COLO668 (cell line): ENCODE measurements around the gene RAB7A.

Experiments used
- DNase-seq: peaks from one replicate; lab custom pipeline; 2025; ENCODE audit not compliant: unreplicated experiment; lab: John Stamatoyannopoulos, UW

The RAB7A gene

DNA sequence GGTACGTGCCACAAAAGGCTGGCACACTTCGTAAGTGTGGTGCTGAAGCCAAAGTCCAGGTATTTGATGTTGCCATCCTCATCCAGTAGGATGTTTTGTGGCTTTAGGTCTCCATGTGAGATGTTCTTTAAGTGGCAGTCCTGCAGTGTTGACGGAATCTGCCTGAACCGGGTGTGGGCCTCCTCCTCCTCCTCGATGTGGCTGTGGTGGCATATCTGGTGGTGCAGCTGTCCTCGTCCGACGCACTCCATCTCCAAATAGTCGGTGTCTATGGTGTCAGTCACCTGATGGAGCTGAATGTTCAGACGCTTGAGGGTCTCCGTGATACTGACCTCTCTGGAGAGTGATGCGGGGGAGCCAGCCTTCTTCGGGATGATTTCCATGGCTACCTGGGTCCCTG, 123.0 kb downstream of the RAB7A start:
- no peak for DNase-seq

DNA sequence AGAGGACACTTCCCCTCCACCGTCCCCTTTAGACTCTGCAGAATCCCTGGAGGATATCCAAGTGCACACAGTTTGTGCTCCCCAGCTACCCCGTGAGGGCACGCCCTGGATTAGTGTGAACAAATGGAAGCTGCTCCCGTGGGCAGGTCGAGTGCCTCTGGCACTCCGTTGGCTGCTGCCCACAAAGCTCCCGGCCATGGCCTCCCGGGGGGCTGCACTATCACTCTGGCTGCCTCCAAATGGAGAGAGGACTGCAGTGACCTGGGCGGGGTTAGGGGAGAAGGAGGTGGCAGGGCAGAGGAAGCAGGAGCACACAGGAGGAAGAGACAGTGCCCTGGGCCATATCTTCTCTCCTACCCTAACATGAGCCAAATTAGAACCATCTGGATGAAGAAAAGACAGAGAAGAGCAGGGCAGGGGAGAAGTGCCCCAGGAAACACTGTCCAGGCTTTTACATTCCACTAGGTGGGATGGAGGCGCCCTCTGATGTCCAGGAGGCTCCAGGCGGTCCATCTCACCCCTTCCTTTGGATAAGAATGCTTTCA, 124.0 kb downstream of the RAB7A start:
- DNase-seq, result no peak

DNA sequence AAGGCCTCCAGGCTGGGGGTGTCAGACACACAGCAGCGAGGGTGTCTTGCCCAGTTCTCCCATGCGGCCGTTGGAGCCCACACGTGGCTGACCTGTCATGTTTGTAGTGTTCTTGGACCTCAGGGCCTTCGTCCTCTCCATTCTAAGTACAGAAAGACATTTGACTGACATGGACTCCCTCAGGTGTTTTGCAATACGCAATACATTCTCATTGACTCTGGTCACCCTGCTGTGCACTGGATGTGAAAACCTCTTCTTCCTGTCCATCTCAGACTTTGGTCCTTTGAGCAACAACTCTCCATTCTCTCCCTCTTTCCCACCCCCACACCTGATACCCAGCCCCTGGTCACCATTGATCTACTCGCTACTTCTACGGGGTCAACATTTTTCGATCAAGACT, 124.6 kb downstream of the RAB7A start:
- no peak for DNase-seq

DNA sequence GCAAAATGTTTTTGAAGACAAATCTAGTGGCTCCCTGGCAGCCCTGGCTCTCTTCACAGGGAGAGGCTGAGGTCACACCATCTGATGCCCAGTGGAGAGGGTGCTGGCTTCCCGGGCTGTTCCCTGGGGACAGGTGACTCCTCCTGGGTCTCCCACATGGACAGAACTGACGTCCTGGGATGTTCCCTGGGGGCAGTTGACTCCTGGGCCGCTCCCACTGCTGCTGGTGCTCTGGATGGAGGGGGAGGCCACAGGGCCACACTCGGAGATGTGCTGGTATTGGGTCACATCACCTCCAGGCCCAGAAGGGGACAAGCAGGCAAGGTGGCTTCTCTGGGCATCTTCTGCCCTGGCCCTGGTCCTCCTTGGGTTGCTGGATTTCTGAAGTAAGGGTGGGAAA, 125.6 kb downstream of the RAB7A start:
- DNase-seq, result no peak

DNA sequence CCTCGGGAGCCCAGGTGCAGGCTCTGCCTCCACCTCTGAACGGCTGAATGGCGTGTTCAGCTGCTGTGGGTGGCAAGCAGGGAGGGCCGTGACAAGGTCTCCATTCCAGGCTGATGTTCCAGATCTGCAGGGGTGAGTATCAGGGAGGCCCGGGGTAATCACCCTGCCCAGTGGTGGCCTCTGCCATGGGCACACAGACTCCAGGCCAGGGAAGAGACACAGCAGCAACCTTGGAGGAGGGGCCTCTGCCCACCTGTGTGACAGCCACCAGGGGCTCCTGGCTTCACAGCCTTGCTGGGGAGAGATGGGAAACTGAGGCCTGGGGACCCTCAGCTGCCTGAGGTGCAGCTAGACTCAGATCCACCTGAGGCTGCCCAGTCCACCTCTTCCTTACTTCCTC, 127.8 kb downstream of the RAB7A start:
- DNase-seq, result no peak

DNA sequence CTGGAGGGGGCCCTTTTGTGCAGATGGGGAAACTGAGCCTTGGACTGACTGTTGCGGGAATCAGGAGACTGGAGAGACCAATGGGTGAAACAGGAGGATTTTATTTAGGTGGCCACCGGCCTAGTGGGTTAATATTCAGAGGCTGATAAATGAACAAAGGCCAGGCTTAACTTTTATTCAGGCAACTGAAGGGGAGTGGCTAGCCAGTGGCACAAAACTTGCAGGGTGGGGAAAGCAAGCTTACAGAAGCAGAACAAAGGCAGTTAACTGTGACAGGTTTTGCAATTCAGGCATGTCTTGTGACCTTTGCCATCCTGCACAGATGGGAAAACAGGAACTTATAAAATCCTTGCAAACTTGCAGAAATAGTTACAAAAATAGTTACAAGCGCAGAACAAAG, 128.5 kb downstream of the RAB7A start:
- no peak for DNase-seq

DNA sequence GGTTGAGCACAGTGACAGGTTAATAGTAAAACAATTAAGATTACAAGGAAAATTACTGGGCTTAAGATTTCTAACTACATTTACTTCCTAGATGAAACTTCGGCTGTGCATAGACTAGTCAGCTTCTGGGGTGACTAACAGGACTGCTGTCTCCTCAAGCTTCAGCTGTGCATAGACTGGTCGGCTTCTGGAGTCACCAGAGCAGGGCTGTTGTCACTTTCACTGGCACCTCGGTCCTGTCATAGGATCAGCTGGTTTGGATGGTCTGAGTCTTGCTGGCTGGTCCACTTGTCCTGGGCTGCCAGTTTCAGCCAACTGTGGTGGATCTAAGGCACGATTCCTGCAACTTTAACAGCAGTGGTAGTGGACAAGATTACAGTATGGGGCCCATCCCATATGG, 129.6 kb downstream of the RAB7A start:
- DNase-seq, result no peak

DNA sequence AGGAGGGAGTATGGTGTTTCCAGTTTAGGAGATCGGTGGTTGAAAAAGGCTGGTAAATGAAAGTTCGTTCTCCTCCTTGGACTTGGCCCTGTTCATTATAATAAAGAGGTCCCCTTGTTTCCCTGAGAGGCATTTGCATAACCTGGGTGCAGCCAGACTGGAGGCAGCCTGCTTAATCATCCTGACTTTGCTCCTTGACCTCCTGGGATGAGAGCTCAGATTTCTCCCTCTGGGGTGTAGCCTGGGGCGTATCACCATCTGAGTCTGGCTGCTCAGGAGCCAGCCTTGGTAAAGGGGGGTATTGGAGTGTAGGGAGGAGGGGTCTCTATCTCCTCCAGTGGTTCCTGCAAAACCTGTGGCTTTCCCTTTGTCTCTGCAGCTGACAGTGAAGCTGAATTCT, 132.2 kb downstream of the RAB7A start:
- DNase-seq, result no peak

DNA sequence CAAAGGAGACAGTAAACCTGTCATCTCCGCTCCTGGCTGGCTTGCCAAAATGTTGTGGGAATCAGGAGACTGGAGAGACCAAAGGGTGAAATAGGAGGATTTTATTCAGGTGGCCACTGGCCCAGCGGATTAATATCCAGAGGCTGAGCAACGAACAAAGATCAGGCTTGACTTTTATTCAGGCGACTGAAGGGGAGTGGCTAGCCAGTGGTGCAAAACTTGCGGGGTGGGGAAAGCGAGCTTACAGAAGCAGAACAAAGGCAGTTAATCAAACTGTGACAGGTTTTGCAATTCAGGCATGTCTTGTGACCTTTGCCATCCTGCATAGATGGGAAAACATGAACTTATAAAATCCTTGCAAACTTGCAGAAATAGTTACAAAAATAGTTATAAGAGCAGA, 133.6 kb downstream of the RAB7A start:
- no peak for DNase-seq

DNA sequence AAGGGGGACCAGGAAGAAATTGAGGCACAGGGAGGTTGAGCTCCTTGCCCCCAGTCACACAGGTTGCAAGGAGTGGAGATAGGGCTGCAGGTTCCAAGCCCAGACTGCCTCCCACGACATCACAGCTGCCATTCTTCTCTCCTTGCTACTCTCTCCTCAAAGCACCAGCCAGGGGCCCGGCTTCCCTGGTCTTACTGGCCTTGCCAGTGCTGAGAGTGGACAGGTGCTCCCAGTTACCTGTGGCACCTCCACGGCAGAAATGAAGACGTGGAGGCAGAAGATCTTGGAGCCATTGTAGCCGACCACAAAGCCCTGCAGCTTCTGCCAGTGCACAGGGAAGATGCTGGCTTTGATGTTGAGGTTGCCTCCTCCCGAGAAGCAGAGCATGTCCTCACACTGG, 135.5 kb downstream of the RAB7A start:
- DNase-seq, result no peak

DNA sequence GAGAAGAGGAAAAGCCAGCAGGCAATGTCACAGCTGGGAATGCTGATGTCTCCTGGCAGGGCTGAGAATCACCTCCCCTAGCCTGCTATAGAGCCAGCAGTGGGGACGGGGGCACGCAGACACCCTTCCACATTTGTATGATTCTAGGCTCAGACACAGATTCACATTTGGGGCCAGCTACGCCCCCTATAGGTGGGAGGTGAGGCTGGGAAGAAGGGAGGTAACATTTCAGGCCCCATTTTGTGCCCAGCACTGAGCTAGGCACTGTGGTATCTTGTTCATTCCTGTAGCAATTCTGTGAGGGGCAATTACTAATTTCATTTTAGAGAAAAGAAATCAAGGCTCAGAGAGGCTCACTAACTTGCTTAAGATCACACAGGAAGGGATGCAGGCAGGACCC, 137.6 kb downstream of the RAB7A start:
- DNase-seq, result no peak
